Body of pancreas (tissue), 4 donors: ENCODE data around the gene MIOS.

Experiments
- POLR2A ChIP-seq, 3 donors: fragments of 450-650 bp; IDR thresholded peaks; one replicate each; pipeline ENCODE4 v1.6.1; 2016; ENCODE audit warnings: antibody characterized with exemption in 3 of 3, mild to moderate bottlenecking in 2 of 3
- TF ChIP-seq, protein P1 (sequence below), 7 experiments: fragments of 450-650 bp in 4 of 7; fragments of 200-600 bp in 3 of 7; sonication (generic) in 3 of 7; IDR thresholded peaks; one replicate each; pipeline ENCODE4 v1.5.1; 2016 to 2019; ENCODE audit warnings: antibody characterized with exemption in 7 of 7

DNA sequence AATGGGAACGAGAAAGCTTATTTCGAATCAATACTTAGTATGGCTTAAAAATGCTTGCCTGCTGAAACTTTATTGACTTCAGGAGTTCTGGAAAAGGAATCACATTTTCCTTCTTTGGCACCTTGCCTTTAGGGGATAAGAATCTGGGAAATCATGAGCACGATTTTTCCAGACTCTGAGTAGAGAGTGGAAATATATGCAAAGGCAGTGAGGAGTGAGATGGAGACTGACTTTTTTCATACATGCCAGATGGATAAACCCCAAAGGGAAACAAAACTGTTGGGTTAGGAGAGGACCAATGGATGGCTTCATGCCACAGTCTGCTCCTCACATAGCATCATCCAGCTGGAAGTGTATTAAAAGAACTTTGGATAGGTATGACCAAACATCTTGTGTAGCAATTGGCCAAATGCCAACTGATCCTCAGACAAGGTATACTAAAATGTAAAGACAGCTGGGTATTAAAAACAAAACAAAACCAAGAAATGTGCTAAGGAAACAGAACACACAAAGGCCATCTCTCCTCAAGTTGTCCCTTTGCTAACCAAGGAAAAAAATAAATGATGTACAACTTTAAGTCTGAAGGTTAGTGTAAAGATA, 32.8 kb upstream of the MIOS start:
- TF ChIP-seq, protein P1, sequence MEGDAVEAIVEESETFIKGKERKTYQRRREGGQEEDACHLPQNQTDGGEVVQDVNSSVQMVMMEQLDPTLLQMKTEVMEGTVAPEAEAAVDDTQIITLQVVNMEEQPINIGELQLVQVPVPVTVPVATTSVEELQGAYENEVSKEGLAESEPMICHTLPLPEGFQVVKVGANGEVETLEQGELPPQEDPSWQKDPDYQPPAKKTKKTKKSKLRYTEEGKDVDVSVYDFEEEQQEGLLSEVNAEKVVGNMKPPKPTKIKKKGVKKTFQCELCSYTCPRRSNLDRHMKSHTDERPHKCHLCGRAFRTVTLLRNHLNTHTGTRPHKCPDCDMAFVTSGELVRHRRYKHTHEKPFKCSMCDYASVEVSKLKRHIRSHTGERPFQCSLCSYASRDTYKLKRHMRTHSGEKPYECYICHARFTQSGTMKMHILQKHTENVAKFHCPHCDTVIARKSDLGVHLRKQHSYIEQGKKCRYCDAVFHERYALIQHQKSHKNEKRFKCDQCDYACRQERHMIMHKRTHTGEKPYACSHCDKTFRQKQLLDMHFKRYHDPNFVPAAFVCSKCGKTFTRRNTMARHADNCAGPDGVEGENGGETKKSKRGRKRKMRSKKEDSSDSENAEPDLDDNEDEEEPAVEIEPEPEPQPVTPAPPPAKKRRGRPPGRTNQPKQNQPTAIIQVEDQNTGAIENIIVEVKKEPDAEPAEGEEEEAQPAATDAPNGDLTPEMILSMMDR (IDR thresholded peaks at IDR 0.05) = no peak
- TF ChIP-seq POLR2A (IDR thresholded peaks at IDR 0.05) = no peak
